Measurements from ENCODE around the gene TEX11. TPM values are rescaled to one million over a fixed set of nuclear protein-coding genes. Genes with fewer than 3 reads are reported as not detected.
"Not testable (repeated sequence)": the region's sequence is repeated elsewhere in the genome, so short reads cannot be mapped to it uniquely, and the experiment has no call there.

The TEX11 gene
- total and polyA plus RNA-seq, 4 donors, result not detected

DNA sequence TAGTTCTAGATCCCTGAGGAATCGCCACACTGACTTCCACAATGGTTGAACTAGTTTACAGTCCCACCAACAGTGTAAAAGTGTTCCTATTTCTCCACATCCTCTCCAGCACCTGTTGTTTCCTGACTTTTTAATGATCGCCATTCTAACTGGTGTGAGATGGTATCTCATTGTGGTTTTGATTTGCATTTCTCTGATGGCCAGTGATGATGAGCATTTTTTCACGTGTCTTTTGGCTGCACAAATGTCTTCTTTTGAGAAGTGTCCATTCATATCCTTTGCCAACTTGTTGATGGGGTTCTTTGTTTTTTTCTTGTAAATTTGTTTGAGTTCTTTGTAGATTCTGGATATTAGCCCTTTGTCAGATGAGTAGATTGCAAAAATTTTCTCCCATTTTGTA, 197.2 kb downstream of the TEX11 start:
- H3K27ac ChIP-seq (ENCODE audit: low read depth in 1 of 2, low read length in 2 of 2); H3K27me3 ChIP-seq (ENCODE audit: control insufficient read depth in 1 of 2, insufficient read depth in 2 of 2, low read length in 1 of 2); H3K9me3 ChIP-seq (ENCODE audit: control insufficient read depth, low read length); H3K36me3 ChIP-seq (ENCODE audit: control insufficient read depth in 1 of 2, insufficient read depth in 2 of 2, low read length in 1 of 2); DNase-seq; H3K4me3 ChIP-seq (ENCODE audit: low read length in 2 of 2); ATAC-seq (ENCODE audit: low FRiP score); intact Hi-C loops (cut with DNase I); H3K4me1 ChIP-seq (ENCODE audit: control insufficient read depth in 1 of 2, insufficient read depth in 2 of 2, low read length in 2 of 2): not testable (repeated sequence)
- 27 to 29% methylated on average over 1 of the region's 3 CpGs for WGBS, 2 donors

DNA sequence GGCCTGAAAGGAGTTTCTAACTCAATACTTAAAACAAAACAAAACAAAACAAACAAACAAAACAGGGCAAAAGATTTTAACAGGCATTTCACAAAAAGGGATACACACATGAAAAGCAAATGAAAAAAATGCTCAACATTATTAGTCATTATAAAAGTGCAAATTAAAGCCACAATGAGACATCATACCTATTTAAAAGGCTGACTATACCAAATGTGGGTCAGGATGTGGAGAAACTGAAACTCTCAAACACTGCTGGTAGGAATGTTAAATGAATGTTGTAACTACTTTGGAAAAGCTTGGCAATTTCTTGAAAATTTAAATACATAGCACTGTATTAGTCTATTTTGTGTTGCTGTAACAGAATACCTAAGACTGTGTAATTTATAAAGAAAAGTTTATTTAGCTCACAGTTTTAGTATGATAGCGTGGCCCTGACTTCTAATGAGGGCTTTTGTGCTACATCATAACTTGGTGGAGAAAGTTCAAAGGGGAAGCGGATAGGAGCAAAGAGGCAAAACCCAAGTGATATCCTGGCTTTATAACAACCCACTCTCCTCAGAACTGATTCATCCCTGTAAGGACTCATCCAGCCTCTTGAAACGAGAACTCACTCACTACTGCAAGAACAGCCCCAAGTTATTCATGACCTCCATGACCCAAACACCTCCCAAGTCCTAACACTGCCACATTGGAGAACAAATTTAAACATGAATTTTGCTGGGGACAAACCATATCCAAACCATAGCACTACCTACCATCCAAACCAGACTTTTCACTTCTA, 214.0 kb downstream of the TEX11 start:
- intact Hi-C loops (cut with DNase I), result no loop called here
- no peak for ATAC-seq (ENCODE audit: low FRiP score)
- WGBS, 2 donors, result 63 to 68% methylated on average over 3 of the region's 3 CpGs

DNA sequence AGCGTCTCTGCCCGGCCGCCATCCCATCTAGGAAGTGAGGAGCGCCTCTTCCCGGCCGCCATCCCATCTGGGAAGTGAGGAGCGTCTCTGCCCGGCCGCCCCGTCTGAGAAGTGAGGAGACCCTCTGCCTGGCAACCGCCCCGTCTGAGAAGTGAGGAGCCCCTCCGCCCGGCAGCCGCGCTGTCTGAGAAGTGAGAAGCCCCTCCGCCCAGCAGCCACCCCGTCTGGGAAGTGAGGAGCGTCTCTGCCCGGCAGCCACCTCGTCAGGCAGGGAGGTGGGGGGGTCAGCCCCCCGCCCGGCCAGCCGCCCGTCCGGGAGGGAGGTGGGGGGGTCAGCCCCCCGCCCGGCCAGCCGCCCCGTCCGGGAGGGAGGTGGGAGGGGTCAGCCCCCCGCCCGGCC, 229.1 kb downstream of the TEX11 start:
- H3K4me1 ChIP-seq (ENCODE audit: control insufficient read depth in 1 of 2, insufficient read depth in 2 of 2, low read length in 2 of 2); intact Hi-C loops (cut with DNase I); DNase-seq; H3K27ac ChIP-seq (ENCODE audit: low read depth in 1 of 2, low read length in 2 of 2); H3K9me3 ChIP-seq (ENCODE audit: control insufficient read depth, low read length); ATAC-seq (ENCODE audit: low FRiP score); H3K27me3 ChIP-seq (ENCODE audit: control insufficient read depth in 1 of 2, insufficient read depth in 2 of 2, low read length in 1 of 2); H3K4me3 ChIP-seq (ENCODE audit: low read length in 2 of 2); H3K36me3 ChIP-seq (ENCODE audit: control insufficient read depth in 1 of 2, insufficient read depth in 2 of 2, low read length in 1 of 2): not testable (repeated sequence)
- WGBS, 2 donors, result 93% methylated on average over 15 to 33 of the region's 33 CpGs

More for the DNA sequence above, 214.0 kb downstream of the TEX11 start:
- Histone ChIP-seq H3K27ac (ENCODE audit: low read depth in 1 of 2, low read length in 2 of 2) (no peak overlapping the region), H3K9me3 (ENCODE audit: control insufficient read depth, low read length) (no peaks in the 10 kb centered on the region), H3K36me3 (ENCODE audit: control insufficient read depth in 1 of 2, insufficient read depth in 2 of 2, low read length in 1 of 2) (no peaks in the 10 kb centered on the region), H3K4me3 (ENCODE audit: low read length in 2 of 2) (no peak overlapping the region), H3K27me3 (ENCODE audit: control insufficient read depth in 1 of 2, insufficient read depth in 2 of 2, low read length in 1 of 2) (no peaks in the 10 kb centered on the region), H3K4me1 (ENCODE audit: control insufficient read depth in 1 of 2, insufficient read depth in 2 of 2, low read length in 2 of 2) (no peaks in the 10 kb centered on the region)
- DNase-seq, result no peak

DNA sequence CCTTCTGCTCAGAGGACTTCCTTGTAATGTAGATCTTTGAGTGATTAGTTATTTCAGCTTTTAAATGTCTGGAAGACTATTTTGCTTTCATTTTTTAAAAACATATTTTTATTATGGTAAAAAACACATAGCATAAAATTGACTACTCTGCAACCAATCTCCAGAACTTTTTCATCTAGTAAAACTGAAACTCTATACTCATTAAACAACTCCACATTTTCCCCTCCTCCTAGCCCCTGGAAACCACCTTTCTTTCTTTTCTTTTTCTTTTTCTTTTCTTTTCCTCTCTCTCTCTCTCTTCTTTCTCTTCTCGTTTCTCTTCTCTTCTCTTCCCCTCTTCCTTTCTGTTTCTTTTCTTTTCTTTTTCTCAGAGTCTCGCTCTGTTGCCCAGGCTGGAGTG, 233.2 kb downstream of the TEX11 start:
- Histone ChIP-seq H3K27me3 (ENCODE audit: control insufficient read depth in 1 of 2, insufficient read depth in 2 of 2, low read length in 1 of 2) (no peaks in the 10 kb centered on the region), H3K4me3 (ENCODE audit: low read length in 2 of 2) (no peak overlapping the region), H3K9me3 (ENCODE audit: control insufficient read depth, low read length) (no peaks in the 10 kb centered on the region), H3K4me1 (ENCODE audit: control insufficient read depth in 1 of 2, insufficient read depth in 2 of 2, low read length in 2 of 2) (no peaks in the 10 kb centered on the region), H3K36me3 (ENCODE audit: control insufficient read depth in 1 of 2, insufficient read depth in 2 of 2, low read length in 1 of 2) (no peaks in the 10 kb centered on the region), H3K27ac (ENCODE audit: low read depth in 1 of 2, low read length in 2 of 2) (no peak overlapping the region)
- ATAC-seq (ENCODE audit: low FRiP score) (no peak), DNase-seq (no peak)
- intact Hi-C loops (cut with DNase I), result no loop called here
- WGBS, 2 donors, result 69 to 74% methylated on average over 2 of the region's 2 CpGs

DNA sequence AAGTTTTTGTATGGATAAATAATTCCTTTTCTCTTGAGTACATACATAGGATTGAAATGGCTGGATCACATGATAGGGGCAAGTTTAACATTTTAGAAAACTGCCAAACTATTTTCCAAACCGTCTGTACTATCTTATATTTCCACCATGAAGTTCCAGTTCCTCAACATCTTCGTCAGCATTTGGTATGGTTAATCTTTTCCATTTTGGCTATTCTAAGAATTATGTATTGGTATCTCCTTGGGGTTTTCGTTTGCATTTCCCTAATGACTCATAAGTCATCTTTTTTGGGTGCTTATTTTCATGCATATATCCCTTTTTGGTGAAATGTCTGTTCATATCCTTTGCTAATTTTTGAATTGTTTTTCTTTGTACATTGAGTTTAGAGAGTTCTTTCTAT, 236.2 kb downstream of the TEX11 start:
- no peaks in the 10 kb centered on the region for H3K36me3 ChIP-seq (ENCODE audit: control insufficient read depth in 1 of 2, insufficient read depth in 2 of 2, low read length in 1 of 2)
- H3K4me3 ChIP-seq (ENCODE audit: low read length in 2 of 2), result no peak overlapping the region
- H3K27ac ChIP-seq (ENCODE audit: low read depth in 1 of 2, low read length in 2 of 2), result no peak overlapping the region
- no peaks in the 10 kb centered on the region for H3K27me3 ChIP-seq (ENCODE audit: control insufficient read depth in 1 of 2, insufficient read depth in 2 of 2, low read length in 1 of 2)
- ATAC-seq (ENCODE audit: low FRiP score), result no peak
- intact Hi-C loops (cut with DNase I), result no loop called here
- WGBS, 2 donors, result 34 to 60% methylated on average over 3 of the region's 3 CpGs
- H3K4me1 ChIP-seq (ENCODE audit: control insufficient read depth in 1 of 2, insufficient read depth in 2 of 2, low read length in 2 of 2), result no peaks in the 10 kb centered on the region
- H3K9me3 ChIP-seq (ENCODE audit: control insufficient read depth, low read length), result no peaks in the 10 kb centered on the region
- no peak for DNase-seq

DNA sequence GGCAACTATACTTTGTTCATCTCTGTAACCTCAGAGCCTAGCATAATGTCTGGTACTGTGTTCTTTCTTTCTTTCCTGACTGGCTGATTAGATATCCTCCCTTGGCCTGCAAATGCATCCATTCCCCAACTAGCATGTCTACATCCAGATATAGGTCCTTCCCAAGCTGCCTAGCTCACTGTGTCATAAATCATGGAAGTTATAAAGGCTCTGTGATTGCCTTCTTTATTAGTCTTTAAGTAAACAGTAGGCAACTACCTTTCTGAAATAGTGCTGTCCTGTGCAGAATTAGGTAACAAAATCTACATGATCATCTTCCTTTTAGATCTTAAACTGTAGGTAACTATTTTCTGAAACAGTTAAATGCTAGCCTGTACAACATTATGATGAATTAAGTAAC, 239.4 kb downstream of the TEX11 start:
- H3K9me3 ChIP-seq (ENCODE audit: control insufficient read depth, low read length), result no peaks in the 10 kb centered on the region
- H3K4me1 ChIP-seq (ENCODE audit: control insufficient read depth in 1 of 2, insufficient read depth in 2 of 2, low read length in 2 of 2), result no peaks in the 10 kb centered on the region
- intact Hi-C loops (cut with DNase I), result no loop called here
- H3K27ac ChIP-seq (ENCODE audit: low read depth in 1 of 2, low read length in 2 of 2), result no peak overlapping the region
- ATAC-seq (ENCODE audit: low FRiP score), result no peak
- no peaks in the 10 kb centered on the region for H3K36me3 ChIP-seq (ENCODE audit: control insufficient read depth in 1 of 2, insufficient read depth in 2 of 2, low read length in 1 of 2)
- H3K27me3 ChIP-seq (ENCODE audit: control insufficient read depth in 1 of 2, insufficient read depth in 2 of 2, low read length in 1 of 2), result no peaks in the 10 kb centered on the region
- no peak for DNase-seq
- no peak overlapping the region for H3K4me3 ChIP-seq (ENCODE audit: low read length in 2 of 2)

DNA sequence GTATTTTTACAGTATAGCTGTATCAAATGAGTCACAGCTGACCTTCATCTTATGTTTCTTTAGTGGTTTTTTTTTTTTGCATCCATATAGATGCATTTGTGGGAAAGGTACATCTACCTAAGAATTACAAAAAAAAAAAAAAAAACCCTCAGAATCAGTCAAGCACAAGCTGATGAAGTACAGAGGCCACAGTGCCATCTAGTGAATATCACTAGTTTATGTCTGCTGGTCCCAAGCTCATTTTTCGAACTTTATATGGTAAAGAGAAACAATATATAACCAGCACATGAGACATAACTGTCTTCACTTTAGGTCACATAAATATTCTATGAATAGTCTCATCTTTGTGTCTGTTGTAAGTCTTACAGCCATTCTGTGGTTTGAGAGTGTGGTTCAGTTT, 243.8 kb downstream of the TEX11 start:
- no peak for ATAC-seq (ENCODE audit: low FRiP score)
- no peak for DNase-seq
- WGBS, 2 donors, result 3 to 13% methylated on average over 1 of the region's 1 CpG
- Histone ChIP-seq H3K9me3 (ENCODE audit: control insufficient read depth, low read length) (no peaks in the 10 kb centered on the region), H3K4me1 (ENCODE audit: control insufficient read depth in 1 of 2, insufficient read depth in 2 of 2, low read length in 2 of 2) (no peaks in the 10 kb centered on the region), H3K36me3 (ENCODE audit: control insufficient read depth in 1 of 2, insufficient read depth in 2 of 2, low read length in 1 of 2) (no peaks in the 10 kb centered on the region), H3K27ac (ENCODE audit: low read depth in 1 of 2, low read length in 2 of 2) (no peak overlapping the region), H3K4me3 (ENCODE audit: low read length in 2 of 2) (no peak overlapping the region), H3K27me3 (ENCODE audit: control insufficient read depth in 1 of 2, insufficient read depth in 2 of 2, low read length in 1 of 2) (no peaks in the 10 kb centered on the region)
- intact Hi-C loops (cut with DNase I), result no loop called here

DNA sequence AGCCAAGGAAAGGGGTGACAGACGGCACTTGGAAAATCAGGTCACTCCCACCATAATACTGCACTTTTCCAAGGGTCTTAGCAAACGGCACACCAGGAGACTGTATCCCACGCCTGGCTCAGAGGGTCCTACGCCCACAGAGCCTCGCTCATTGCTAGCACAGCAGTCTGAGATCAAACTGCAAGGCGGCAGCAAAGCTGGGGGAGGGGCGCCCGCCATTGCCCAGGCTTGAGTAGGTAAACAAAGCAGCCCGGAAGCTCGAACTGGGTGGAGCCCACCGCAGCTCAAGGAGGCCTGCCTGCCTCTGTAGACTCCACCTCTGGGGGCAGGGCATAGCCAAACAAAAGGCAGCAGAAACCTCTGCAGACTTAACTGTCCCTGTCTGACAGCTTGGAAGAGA, 247.4 kb downstream of the TEX11 start:
- ATAC-seq (ENCODE audit: low FRiP score); H3K27me3 ChIP-seq (ENCODE audit: control insufficient read depth in 1 of 2, insufficient read depth in 2 of 2, low read length in 1 of 2); H3K4me1 ChIP-seq (ENCODE audit: control insufficient read depth in 1 of 2, insufficient read depth in 2 of 2, low read length in 2 of 2); H3K4me3 ChIP-seq (ENCODE audit: low read length in 2 of 2); H3K9me3 ChIP-seq (ENCODE audit: control insufficient read depth, low read length); DNase-seq; H3K27ac ChIP-seq (ENCODE audit: low read depth in 1 of 2, low read length in 2 of 2); intact Hi-C loops (cut with DNase I); H3K36me3 ChIP-seq (ENCODE audit: control insufficient read depth in 1 of 2, insufficient read depth in 2 of 2, low read length in 1 of 2): not testable (repeated sequence)
- WGBS, 2 donors, result 44 to 58% methylated on average over 5 to 11 of the region's 11 CpGs

DNA sequence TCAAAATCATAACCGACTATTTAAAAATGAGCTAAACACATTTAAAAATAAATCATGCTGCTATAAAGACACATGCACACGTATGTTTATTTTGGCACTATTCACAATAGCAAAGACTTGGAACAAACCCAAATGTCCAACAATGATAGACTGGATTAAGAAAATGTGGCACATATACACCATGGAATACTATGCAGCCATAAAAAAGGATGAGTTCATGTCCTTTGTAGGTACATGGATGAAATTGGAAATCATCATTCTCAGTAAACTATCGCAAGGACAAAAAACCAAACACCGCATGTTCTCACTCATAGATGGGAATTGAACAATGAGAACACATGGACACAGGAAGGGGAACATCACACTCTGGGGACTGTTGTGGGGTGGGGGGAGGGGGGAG, 251.0 kb downstream of the TEX11 start:
- intact Hi-C loops (cut with DNase I); H3K27me3 ChIP-seq (ENCODE audit: control insufficient read depth in 1 of 2, insufficient read depth in 2 of 2, low read length in 1 of 2); H3K4me3 ChIP-seq (ENCODE audit: low read length in 2 of 2); H3K9me3 ChIP-seq (ENCODE audit: control insufficient read depth, low read length); ATAC-seq (ENCODE audit: low FRiP score); H3K27ac ChIP-seq (ENCODE audit: low read depth in 1 of 2, low read length in 2 of 2); H3K4me1 ChIP-seq (ENCODE audit: control insufficient read depth in 1 of 2, insufficient read depth in 2 of 2, low read length in 2 of 2); DNase-seq; H3K36me3 ChIP-seq (ENCODE audit: control insufficient read depth in 1 of 2, insufficient read depth in 2 of 2, low read length in 1 of 2): not testable (repeated sequence)
- WGBS, 2 donors, result 36 to 45% methylated on average over 2 to 3 of the region's 4 CpGs
